ENCODE data around the gene MTG2.

The MTG2 gene

DNA sequence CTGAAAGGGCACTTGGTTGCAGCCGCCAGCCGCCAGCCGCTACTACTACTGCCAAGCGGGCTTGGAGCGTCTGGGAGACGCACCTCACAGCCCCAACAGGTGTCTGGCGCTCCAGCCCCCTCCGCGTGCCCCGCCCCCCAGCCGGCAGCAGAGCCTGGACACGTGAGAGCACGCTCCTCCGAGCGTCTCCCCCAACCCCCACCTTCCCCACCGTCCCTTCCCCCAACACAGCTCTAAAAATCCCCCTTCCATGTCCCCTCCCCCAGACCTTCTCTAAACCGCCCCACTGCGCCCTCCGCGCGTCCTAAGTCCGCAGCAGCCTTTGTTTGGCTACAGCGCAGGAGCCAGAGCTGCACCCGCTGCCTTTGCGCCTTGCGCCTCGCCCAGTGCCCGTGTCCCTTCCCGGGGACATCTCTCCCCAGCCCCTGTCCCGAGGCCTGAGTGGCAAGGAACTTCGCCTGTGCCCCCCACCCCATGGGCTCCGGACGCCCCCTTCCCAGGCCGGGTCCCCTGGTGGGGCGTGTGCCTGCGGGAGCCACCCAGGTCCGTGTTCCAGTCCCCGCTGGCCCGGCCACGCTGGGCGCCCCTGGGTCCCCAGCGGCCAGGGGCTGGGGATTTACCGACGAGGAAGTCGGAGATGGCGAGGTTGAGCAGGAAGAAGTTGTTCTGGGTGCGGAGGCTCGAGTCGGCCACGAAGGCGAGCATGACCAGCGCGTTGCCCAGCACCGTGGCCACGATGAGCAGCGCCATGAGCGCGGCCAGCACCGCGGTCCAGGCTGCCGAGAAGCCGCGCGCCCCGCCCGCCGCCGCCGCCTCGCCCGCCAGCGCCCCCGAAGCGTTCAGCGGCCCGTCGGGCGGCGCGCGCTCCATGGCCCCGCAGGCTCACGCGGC, 36.5 kb downstream of the MTG2 start:
- in situ Hi-C loops (cut with MboI; ENCODE audit: low sequenced_read_pairs), result no loop called here

DNA sequence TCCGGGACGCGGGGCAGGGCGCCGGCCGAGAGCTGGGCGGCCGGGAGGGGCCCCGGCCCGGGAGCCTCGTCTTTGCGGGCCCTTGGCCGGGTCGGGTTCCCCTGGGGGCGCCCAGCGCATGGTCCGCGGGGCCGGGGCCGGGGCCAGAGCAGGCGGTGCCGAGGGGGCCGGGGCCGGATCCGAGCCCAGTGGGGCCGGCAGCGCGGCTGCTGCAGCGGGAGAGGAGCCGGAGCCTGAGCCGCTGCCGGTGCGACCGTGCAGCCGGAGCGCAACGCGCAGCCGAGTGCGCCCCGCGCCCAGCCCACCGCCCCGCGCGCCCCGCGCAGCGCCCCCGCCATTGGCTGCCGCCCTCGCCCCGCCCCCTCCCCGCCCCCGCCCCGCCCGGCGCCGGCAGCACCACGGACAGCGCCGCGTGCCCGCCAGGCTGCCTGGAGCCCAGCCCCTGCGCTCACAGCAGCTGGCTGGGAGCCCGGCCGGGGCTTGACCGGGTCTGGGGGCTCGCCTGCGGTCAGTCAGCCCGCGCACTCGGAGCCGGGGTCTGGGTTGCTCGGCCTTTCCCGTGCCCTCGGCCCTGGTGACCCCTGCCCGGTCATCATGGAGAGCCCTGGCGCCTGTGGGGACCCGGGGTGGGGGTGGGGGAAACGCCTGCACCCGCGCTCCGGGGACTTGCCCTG, 37.3 kb downstream of the MTG2 start, which contains the start of gene HRH3:
TSS of gene HRH3 (minus strand) at position 287 of the 674 bp plus-strand sequence. CDS start 308 bp downstream, outside the sequence.
- in situ Hi-C loops (cut with MboI; ENCODE audit: low sequenced_read_pairs), result no loop called here

DNA sequence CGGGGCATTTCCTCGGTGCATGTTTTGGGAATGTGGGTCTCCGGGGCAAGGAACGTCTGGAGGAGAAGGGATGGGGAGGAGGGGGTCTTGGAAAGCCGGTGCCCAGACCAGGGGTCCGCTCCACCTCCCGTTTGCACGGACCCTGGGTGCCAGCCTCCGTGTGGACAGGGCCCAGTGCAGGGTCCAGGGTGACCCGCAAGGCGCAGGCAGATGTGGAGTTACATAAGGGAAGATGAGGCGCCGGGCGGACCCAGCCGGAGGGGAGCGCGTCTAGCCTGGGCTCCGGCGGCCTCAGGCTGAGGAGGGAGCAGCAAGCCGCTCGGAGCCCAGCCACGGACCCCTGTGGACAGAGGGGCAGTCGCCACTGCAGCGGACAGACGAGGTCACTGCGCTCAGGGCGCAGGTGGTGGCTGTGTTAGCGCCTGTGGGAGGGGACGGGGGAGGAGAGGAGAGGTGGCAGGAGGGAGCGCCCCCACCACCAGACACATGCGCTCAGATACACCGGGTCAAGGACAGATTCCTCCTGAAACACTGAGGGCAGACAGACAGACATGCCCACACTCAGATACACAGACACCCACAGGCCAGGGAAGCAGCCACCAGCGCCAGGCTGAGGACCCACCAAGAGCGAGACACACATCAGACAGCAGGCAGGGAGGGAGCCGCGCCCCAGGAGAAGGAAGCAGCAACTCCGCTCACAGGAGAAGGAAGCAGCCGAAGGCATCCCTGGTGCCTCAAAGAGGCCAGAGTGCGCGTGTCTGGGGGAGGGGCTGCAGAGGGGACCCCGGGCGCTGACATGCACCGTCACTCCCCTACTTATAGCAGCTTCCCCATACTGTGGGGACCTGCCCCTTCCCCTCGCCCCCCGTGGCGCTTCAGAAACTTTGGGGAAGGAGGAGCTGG, 38.1 kb downstream of the MTG2 start:
- in situ Hi-C loops (cut with MboI; ENCODE audit: low sequenced_read_pairs), result no loop called here

DNA sequence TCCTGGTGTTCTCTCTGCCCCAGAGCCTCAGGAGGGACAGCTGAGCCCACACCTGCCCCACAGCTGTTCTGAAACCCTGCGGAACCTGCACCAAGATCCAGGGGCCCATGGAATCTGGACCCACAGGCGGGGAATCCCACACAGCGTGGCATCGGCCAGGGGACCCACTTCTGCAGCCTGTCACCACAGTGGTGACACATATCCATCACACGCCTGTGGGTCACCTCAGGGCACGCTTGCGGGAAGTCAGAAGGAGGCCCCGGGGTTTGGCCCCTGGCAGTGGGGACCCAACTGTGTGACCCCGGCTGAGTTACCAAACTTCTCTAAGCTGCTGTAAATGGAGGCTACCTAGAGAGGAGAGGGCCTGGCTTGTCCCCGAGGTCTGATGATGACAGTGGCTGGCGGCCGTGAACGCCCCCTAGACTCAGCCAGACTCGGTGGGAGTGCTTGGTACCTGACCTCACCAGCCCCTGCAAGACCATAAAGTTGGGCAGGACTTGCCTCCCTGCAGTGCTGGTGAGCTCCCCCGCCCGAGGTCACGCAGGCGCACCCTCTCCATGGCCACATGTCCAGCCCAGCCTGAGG, 39.5 kb downstream of the MTG2 start:
- in situ Hi-C loops (cut with MboI; ENCODE audit: low sequenced_read_pairs), result no loop called here

DNA sequence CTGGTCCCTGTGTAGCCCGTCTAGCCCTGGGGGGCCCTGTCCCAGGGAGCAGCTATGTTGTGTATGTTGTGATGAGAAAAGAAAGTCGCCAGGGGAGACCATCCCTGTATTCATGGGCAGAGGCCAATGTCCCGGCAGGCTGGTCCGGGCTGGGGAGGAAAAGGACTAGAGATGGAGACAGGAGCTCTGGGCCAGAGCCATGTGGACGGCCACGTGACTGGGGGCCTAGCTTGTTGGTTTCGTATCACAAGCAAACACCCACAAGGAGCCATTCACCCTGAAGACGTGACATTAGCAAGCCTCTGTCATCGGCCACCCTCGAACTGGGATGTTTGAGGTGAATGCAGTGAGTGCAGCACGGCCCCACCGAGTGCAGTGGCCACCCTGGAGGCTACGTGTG, 40.1 kb downstream of the MTG2 start:
- in situ Hi-C loops (cut with MboI; ENCODE audit: low sequenced_read_pairs), result no loop called here

GRCh38 chr20:62223571-62223970, 40.7 kb downstream of the MTG2 start:
- in situ Hi-C loops (cut with MboI; ENCODE audit: low sequenced_read_pairs), result no loop called here

GRCh38 chr20:62224113-62224855, 41.5 kb downstream of the MTG2 start:
- in situ Hi-C loops (cut with MboI; ENCODE audit: low sequenced_read_pairs), result no loop called here

- in situ Hi-C loops (cut with MboI; ENCODE audit: low sequenced_read_pairs), result no loop called here
These were observed 42.2 kb downstream of the MTG2 start for GRCh38 chr20:62225026-62225425.

- in situ Hi-C loops (cut with MboI; ENCODE audit: low sequenced_read_pairs), result no loop called here
These were observed 43.2 kb downstream of the MTG2 start for GRCh38 chr20:62225820-62226635.

GRCh38 chr20:62226707-62227590, 44.1 kb downstream of the MTG2 start:
- in situ Hi-C loops (cut with MboI; ENCODE audit: low sequenced_read_pairs), result no loop called here

- in situ Hi-C loops (cut with MboI; ENCODE audit: low sequenced_read_pairs), result no loop called here
These were observed 44.8 kb downstream of the MTG2 start for GRCh38 chr20:62227591-62227976.

DNA sequence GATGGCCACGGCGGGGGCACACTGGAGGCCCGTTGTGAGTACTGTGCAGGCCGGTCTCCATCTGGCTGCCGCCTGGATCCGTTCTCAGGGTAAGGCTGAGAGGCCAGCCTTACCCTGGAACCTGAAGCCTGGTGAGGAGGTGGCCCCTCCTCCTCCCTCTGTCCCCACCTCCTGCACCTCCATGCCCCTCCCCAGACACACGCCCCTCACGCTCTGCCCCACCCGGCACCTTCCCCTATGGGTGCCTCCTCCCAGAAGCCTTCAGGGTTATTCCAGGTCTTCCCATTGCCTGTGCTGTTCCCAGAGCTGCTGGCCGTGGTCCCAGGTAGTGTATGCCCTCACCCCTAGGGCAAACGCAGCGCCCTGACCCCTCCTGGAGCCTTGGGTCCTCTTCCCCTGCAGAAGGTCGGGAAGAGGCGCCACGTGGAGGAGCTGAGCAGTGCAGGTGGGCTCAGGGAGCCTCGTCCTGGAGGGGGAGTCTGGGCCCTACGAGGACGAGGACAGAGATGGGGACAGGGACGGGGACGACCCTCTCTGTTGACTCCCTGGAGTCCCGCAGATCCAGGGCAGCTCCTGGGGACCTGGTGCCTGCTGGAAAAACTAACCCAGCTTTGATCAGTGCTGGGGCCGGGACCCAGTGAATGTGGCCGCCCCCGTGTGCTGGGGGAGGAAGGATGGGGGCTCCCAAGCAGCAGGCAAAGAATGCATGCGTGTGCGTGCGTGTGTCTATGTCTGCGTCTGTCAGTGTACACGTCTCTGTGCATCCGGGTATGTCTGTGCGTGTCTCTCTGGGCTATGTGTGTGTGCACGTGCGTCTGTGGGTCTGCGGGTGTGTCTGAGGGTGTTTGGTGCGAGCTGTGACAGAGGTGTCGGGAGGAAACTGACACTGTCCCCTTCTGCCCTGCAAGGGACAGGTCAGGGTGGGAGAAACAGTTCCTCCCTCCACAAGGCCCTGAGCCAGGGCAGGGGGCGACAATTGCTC, 45.4 kb downstream of the MTG2 start:
- in situ Hi-C loops (cut with MboI; ENCODE audit: low sequenced_read_pairs), result no loop called here

GRCh38 chr20:62228982-62229545, 46.2 kb downstream of the MTG2 start:
- in situ Hi-C loops (cut with MboI; ENCODE audit: low sequenced_read_pairs), result no loop called here

DNA sequence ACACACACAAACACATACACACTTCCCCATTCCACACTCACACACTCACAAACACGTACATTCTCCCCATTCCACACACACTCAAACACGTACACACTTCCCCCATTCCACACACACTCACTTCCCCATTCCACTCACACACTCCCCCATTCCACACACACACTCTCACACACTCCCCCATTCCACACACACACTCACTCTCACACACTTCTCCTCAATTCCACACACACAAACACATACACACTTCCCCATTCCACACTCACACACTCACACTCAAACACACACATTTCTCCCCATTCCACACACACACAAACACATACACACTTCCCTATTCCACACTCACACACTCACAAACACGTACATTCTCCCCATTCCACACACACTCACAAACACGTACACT, 46.8 kb downstream of the MTG2 start:
- in situ Hi-C loops (cut with MboI; ENCODE audit: low sequenced_read_pairs), result no loop called here

DNA sequence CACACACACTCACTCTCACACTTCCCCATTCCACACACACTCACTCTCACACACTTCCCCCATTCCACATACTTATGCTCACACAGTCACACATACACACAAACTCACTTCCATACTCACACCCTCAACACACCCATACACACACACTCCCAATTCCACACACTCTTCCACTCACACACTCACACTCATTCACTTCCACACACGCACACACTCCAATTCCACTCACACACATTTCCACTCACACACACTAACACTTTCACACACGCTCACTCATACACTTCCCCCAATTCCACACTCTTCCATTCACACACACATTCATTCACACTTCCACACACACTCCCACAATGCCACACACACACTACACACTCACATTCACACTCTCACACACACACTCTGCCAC, 47.4 kb downstream of the MTG2 start:
- in situ Hi-C loops (cut with MboI; ENCODE audit: low sequenced_read_pairs), result no loop called here

- in situ Hi-C loops (cut with MboI; ENCODE audit: low sequenced_read_pairs), result no loop called here
These were observed 47.9 kb downstream of the MTG2 start for GRCh38 chr20:62230696-62231095.

GRCh38 chr20:62231292-62231691, 48.5 kb downstream of the MTG2 start:
- in situ Hi-C loops (cut with MboI; ENCODE audit: low sequenced_read_pairs), result no loop called here

Data from hTERT RPE-1 (cell line).